ENCODE data around the gene LGALS9B.
"Not testable (repeated sequence)": the region's sequence is repeated elsewhere in the genome, so short reads cannot be mapped to it uniquely, and the experiment has no call there.

The LGALS9B gene

GRCh38 chr17:20401306-20402022 is 65.9 kb downstream of the LGALS9B start:
- not testable (repeated sequence) for DNase-seq

GRCh38 chr17:20400559-20401305 is 66.6 kb downstream of the LGALS9B start:
- DNase-seq: not testable (repeated sequence)

All from NCI-H1048 (cell line).